Sigmoid colon (tissue), 7 donors: Measurements from ENCODE around the gene ARCN1. TPM values are rescaled to one million over a fixed set of nuclear protein-coding genes. Genes with fewer than 3 reads are reported as not detected.

Experiments
- DNase-seq: peaks from one replicate; pipeline ENCODE4 v3.0.0-alpha.2; 2019
- H3K27ac ChIP-seq, 4 donors: fragments of 200-600 bp; sonication (generic); one replicate each; pipeline ENCODE4 v1.5.1; 2016 to 2019; ENCODE audit warnings: mild to moderate bottlenecking in 1 of 4
- H3K27me3 ChIP-seq, 3 donors: fragments of 200-600 bp; sonication (generic); one replicate each; pipeline ENCODE4 v1.5.1; 2019; ENCODE audit warnings: mild to moderate bottlenecking in 1 of 3
- H3K36me3 ChIP-seq, 4 donors: fragments of 200-600 bp; sonication (generic); one replicate each; pipeline ENCODE4 v1.5.1; 2016 to 2019
- H3K4me1 ChIP-seq, 4 donors: fragments of 200-600 bp; sonication (generic); one replicate each; pipeline ENCODE4 v1.5.1; 2017 to 2019
- H3K4me3 ChIP-seq, 4 donors: fragments of 200-600 bp; sonication (generic); one replicate each; pipeline ENCODE4 v1.5.1; 2017 to 2019; ENCODE audit warnings: mild to moderate bottlenecking in 2 of 4, moderate library complexity in 1 of 4
- H3K9me3 ChIP-seq, 4 donors: fragments of 200-600 bp in 3 of 4; sonication (generic) in 3 of 4; one replicate each; pipeline versions ENCODE4 v1.5.1 to v1.6.1; 2013 to 2019
- EP300 ChIP-seq, 4 donors: sonication (generic); formaldehyde crosslinking; IDR thresholded peaks; one replicate each; pipeline ENCODE4 v1.6.1; 2017; ENCODE audit warnings: antibody characterized with exemption in 4 of 4
- POLR2A ChIP-seq, 2 donors: fragments of 450-650 bp; IDR thresholded peaks; one replicate each; pipeline ENCODE4 v1.6.1; 2016; ENCODE audit warnings: antibody characterized with exemption in 2 of 2, mild to moderate bottlenecking in 2 of 2, moderate library complexity in 2 of 2
- POLR2AphosphoS5 ChIP-seq, 4 donors: sonication (generic); formaldehyde crosslinking; IDR thresholded peaks; one replicate each; pipeline ENCODE4 v1.6.1; 2017; ENCODE audit warnings: antibody characterized with exemption in 4 of 4
- WGBS, 2 donors: extraction: QIAGEN DNeasy Blood & Tissue Kit; methylation state at CpG; one replicate each; pipeline ENCODE4 v1.1.7; 2013; 5-methylcytosine and 5-hydroxymethylcytosine counted together
- intact Hi-C: fragments of 100-400 bp; cut with DNase I; formaldehyde crosslinking; loops from one replicate; pipeline ENCODE4 v1.15.1; 2023
- polyA plus RNA-seq, 3 donors: library from polyadenylated mRNA; stranded (reverse); fragments of 200-250 nt; gene quantifications; one replicate each; pipeline ENCODE4 v1.2.3, GENCODE V29; 2013
- total RNA-seq, 4 donors: library from RNA; depleted of rRNA; stranded (reverse); fragments of >200 nt; gene quantifications; one replicate each; pipeline ENCODE4 v1.1.0, GENCODE V29; 2016
- TF ChIP-seq, protein P1 (sequence below), 4 experiments: fragments of 450-650 bp in 3 of 4; fragments of 200-600 bp in 1 of 4; IDR thresholded peaks; one replicate each; pipeline ENCODE4 v1.5.1; 2016 to 2019; ENCODE audit warnings: antibody characterized with exemption in 4 of 4, mild to moderate bottlenecking in 3 of 4, moderate library complexity in 2 of 4
- donor health status: healthy with polysubstance abuse.
- donor health status: Bipolar disorder and iron deficiency.
- donor health status: healthy.

ARCN1 gene
- total and polyA plus RNA-seq, 7 donors: 74.9 to 105 (median 87.8) TPM

DNA sequence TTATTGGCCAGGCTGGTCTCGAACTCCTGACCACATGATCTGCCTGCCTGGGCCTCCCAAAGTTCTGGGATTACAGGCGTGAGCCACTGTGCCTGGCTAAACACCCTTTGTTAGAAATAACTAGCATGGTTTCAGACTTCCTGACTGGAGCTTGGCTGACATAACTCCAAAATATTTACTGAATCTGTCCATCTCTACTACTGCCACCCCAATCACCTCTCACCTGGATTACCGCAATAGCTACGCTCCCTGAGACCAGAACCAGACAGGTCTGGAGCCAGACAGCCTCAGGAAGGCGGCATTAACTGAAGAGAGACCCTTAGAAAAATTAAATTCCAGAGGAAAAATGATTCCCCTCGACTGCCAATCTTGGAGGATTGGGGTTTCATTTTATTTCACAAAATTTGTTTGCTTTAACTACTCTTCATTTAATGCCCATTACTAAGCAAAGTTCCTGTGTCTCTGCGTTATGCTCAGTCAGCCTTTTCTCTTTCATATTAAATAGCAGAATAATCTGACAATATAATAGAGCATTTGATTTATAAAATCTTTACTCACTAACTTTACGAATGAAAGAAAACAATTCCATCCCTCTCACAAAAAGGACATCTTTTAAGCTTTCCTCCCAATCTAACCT is 28.1 kb upstream of the ARCN1 start:
- 90 to 94% methylated on average over 8 of the region's 8 CpGs for WGBS, 2 donors
- Histone ChIP-seq H3K27me3 (no peaks in the 10 kb centered on the region), H3K4me3 (no peak overlapping the region), H3K36me3 (peaks cover 0 to 42% (median 2%) of the 10 kb centered on the region in 4 donors), H3K4me1 (no peaks in the 10 kb centered on the region), H3K9me3 (no peaks in the 10 kb centered on the region), H3K27ac (no peak overlapping the region)
- intact Hi-C loops: no loop called here
- no peak for DNase-seq
- TF ChIP-seq POLR2A (IDR thresholded peaks at IDR 0.05): no peak

DNA sequence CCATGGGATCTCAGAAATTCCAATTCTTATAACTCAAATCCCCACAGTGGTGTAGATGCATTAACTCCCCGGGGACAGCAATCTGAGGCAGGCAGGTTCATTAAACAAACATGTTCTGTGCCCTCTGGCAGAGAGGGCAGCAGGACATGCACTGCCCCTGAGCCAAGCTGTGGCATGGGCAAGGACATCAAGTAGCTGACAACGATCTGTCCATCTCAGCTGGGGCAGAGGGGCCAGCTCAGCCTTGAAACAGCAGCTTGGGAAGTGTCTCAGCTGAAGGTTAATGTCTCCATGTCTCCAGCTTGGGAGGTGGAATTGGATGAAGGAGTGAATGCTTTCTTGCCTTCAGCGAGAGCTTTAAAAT is 27.6 kb upstream of the ARCN1 start:
- intact Hi-C loops: no loop called here
- no peak overlapping the region for H3K27ac ChIP-seq
- H3K27me3 ChIP-seq: no peaks in the 10 kb centered on the region
- H3K9me3 ChIP-seq: no peaks in the 10 kb centered on the region
- H3K4me1 ChIP-seq: no peaks in the 10 kb centered on the region
- H3K4me3 ChIP-seq: no peak overlapping the region
- peaks cover 0 to 42% (median 2%) of the 10 kb centered on the region in 4 donors for H3K36me3 ChIP-seq
- TF ChIP-seq POLR2A (IDR thresholded peaks at IDR 0.05) (no peak), EP300 (IDR thresholded peaks at IDR 0.05) (no peak)
- TF ChIP-seq, protein P1, sequence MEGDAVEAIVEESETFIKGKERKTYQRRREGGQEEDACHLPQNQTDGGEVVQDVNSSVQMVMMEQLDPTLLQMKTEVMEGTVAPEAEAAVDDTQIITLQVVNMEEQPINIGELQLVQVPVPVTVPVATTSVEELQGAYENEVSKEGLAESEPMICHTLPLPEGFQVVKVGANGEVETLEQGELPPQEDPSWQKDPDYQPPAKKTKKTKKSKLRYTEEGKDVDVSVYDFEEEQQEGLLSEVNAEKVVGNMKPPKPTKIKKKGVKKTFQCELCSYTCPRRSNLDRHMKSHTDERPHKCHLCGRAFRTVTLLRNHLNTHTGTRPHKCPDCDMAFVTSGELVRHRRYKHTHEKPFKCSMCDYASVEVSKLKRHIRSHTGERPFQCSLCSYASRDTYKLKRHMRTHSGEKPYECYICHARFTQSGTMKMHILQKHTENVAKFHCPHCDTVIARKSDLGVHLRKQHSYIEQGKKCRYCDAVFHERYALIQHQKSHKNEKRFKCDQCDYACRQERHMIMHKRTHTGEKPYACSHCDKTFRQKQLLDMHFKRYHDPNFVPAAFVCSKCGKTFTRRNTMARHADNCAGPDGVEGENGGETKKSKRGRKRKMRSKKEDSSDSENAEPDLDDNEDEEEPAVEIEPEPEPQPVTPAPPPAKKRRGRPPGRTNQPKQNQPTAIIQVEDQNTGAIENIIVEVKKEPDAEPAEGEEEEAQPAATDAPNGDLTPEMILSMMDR (IDR thresholded peaks at IDR 0.05): no peak
- 87 to 93% methylated on average over 3 of the region's 3 CpGs for WGBS, 2 donors
- no peak for DNase-seq

DNA sequence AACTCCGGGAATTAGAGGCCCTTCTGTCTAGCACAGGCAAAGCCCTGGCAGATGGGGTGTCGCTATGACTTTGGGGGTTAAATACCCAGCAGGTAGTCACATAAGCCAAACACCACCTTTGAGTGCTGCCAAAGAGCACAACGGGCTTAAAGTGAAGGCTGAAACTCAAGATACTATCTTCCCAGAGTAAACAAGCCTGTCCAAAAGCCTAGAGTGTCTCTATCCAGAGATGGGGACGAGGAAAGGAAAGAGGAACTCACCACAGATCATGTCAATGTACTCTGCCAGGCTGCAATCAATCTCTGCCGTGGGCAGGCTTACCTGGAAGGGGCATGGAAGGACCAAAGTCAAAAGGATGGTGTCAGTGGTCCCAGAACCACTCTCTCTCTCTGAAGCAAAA is 26.7 kb upstream of the ARCN1 start:
- WGBS, 2 donors: 79 to 93% methylated on average over 5 of the region's 5 CpGs
- no peak for DNase-seq
- Histone ChIP-seq H3K36me3 (peaks cover 0 to 49% (median 2%) of the 10 kb centered on the region in 4 donors), H3K9me3 (no peaks in the 10 kb centered on the region), H3K4me1 (no peaks in the 10 kb centered on the region), H3K27me3 (no peaks in the 10 kb centered on the region), H3K4me3 (no peak overlapping the region), H3K27ac (no peak overlapping the region)
- no peak for TF ChIP-seq POLR2A (IDR thresholded peaks at IDR 0.05)
- TF ChIP-seq, protein P1 (IDR thresholded peaks at IDR 0.05): no peak
- no peak for TF ChIP-seq EP300 (IDR thresholded peaks at IDR 0.05)
- no peak for TF ChIP-seq POLR2AphosphoS5 (IDR thresholded peaks at IDR 0.05)
- intact Hi-C loops: no loop called here

DNA sequence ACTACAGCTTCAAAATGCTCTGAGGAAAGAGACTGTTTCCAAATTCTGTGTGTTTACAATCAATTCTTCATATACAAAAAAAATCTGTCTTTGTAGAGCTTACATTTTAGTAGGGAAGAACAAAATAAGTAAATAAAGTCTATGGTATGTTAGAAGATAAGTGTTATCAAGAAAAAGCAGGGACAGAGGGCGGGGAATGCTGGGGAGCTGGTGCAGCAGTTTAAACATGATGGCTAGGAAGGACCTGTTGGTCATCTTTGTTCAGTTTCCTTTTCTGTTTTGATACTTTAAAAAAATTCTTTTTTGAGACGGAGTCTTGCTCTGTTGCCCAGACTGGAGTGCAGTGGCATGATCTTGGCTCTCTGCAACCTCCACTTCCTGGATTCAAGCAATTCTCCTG is 25.1 kb upstream of the ARCN1 start:
- Histone ChIP-seq H3K27me3 (no peaks in the 10 kb centered on the region), H3K27ac (no peak overlapping the region), H3K36me3 (peaks cover 4 to 56% (median 15%) of the 10 kb centered on the region in 4 donors), H3K9me3 (no peaks in the 10 kb centered on the region), H3K4me3 (no peak overlapping the region), H3K4me1 (no peaks in the 10 kb centered on the region)
- TF ChIP-seq, protein P1 (IDR thresholded peaks at IDR 0.05): no peak
- TF ChIP-seq POLR2AphosphoS5 (IDR thresholded peaks at IDR 0.05) (no peak), POLR2A (IDR thresholded peaks at IDR 0.05) (no peak), EP300 (IDR thresholded peaks at IDR 0.05) (no peak)
- WGBS, 2 donors: 94 to 99% methylated on average over 2 of the region's 2 CpGs
- no peak for DNase-seq
- intact Hi-C loops: no loop called here

DNA sequence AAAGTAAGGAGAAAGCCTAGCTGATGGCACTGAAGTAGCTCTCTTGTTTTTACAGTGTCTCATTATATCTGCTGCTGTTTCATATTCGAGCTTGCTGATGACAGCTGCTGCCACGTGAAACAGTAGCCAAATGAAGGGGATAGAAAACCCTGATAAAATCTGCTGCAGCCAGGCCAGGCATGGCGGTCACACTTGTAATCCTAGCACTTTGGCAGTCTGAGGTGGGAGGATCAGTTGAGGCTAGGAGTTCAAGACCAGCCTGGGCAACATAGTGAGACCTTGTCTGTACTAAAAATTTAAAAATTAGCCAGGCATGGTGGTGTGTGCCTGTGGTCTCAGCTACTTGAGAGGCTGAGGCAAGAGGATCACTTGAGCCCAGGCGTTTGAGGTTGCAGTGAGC is 19.9 kb upstream of the ARCN1 start:
- DNase-seq: no peak
- WGBS, 2 donors: 91% methylated on average over 4 of the region's 4 CpGs
- no peak overlapping the region for H3K4me3 ChIP-seq
- no peak overlapping the region for H3K27ac ChIP-seq
- H3K27me3 ChIP-seq: no peaks in the 10 kb centered on the region
- no peak for TF ChIP-seq POLR2A (IDR thresholded peaks at IDR 0.05)
- no peak for TF ChIP-seq POLR2AphosphoS5 (IDR thresholded peaks at IDR 0.05)
- TF ChIP-seq EP300 (IDR thresholded peaks at IDR 0.05): no peak
- TF ChIP-seq, protein P1 (IDR thresholded peaks at IDR 0.05): no peak
- H3K4me1 ChIP-seq: no peaks in the 10 kb centered on the region
- no peaks in the 10 kb centered on the region for H3K9me3 ChIP-seq
- peaks cover 4 to 72% (median 35%) of the 10 kb centered on the region in 4 donors for H3K36me3 ChIP-seq
- intact Hi-C loops: no loop called here
